Neuronal stem cell (in vitro differentiated cells): Measurements from ENCODE around the gene CFAP54.

Experiments used
- DNase-seq: peaks from one replicate; pipeline ENCODE4 v3.0.0-alpha.2; 2013; ENCODE audit warnings: low spot score
- H2AFZ ChIP-seq: one replicate; pipeline ENCODE4 v1.6.1; 2013; ENCODE audit warnings: mild to moderate bottlenecking, low read length, inconsistent platforms
- H2AK5ac ChIP-seq: 2 replicates; pipeline ENCODE4 v1.6.1; 2013; ENCODE audit warnings: low read depth, mild to moderate bottlenecking, inconsistent platforms, low read length, moderate library complexity, mixed read lengths
- H2BK120ac ChIP-seq: 2 replicates; pipeline ENCODE4 v1.6.1; 2013; ENCODE audit warnings: low read depth, mild to moderate bottlenecking, inconsistent platforms, low read length, moderate library complexity, mixed read lengths
- H2BK12ac ChIP-seq: one replicate; pipeline ENCODE4 v1.6.1; 2013; ENCODE audit warnings: low read length, inconsistent platforms
- H2BK15ac ChIP-seq: 2 replicates; pipeline ENCODE4 v1.6.1; 2013; ENCODE audit warnings: mild to moderate bottlenecking, low read length, inconsistent platforms, mixed read lengths
- H2BK5ac ChIP-seq: one replicate; pipeline ENCODE4 v1.6.1; 2013; ENCODE audit warnings: inconsistent platforms, mild to moderate bottlenecking, low read length, moderate library complexity
- H3K14ac ChIP-seq: one replicate; pipeline ENCODE4 v1.6.1; 2013; ENCODE audit warnings: low read length, inconsistent platforms
- H3K18ac ChIP-seq: 2 replicates; pipeline ENCODE4 v1.6.1; 2013; ENCODE audit warnings: low read length, inconsistent platforms
- H3K23ac ChIP-seq: 2 replicates; pipeline ENCODE4 v1.6.1; 2013; ENCODE audit warnings: low read depth, mild to moderate bottlenecking, mixed read lengths, low read length, inconsistent platforms; ENCODE audit not compliant: poor library complexity
- H3K27ac ChIP-seq: replicated peaks from 3 replicates; pipeline ENCODE4 v1.5.1; 2013; ENCODE audit warnings: low read length, inconsistent platforms
- H3K27me3 ChIP-seq, 3 experiments: 2 replicates each; pipeline ENCODE4 v1.6.1; 2013; ENCODE audit warnings: low read length in 3 of 3, mild to moderate bottlenecking in 2 of 3, inconsistent platforms in 1 of 3, low read depth in 1 of 3, mixed read lengths in 1 of 3, moderate library complexity in 1 of 3; ENCODE audit not compliant: control insufficient read depth in 3 of 3, insufficient read depth in 3 of 3
- H3K36me3 ChIP-seq, 2 donors: replicated peaks in 1 of 2; 2 replicates each; pipeline ENCODE4 v1.6.1; 2013; ENCODE audit warnings: low read length in 2 of 2; ENCODE audit not compliant: control insufficient read depth in 2 of 2, insufficient read depth in 2 of 2
- H3K4ac ChIP-seq: 2 replicates; pipeline ENCODE4 v1.6.1; 2013; ENCODE audit warnings: inconsistent platforms, mild to moderate bottlenecking, low read length, moderate library complexity
- H3K4me1 ChIP-seq, 2 donors: 1 replicate in 1 of 2; 2 replicates in 1 of 2; pipeline ENCODE4 v1.6.1; 2013; ENCODE audit warnings: low read length in 2 of 2, low read depth in 1 of 2; ENCODE audit not compliant: control insufficient read depth in 2 of 2, insufficient read depth in 1 of 2
- H3K4me2 ChIP-seq: one replicate; pipeline ENCODE4 v1.6.1; 2013; ENCODE audit warnings: mild to moderate bottlenecking, low read length, inconsistent platforms; ENCODE audit not compliant: insufficient read depth, poor library complexity, severe bottlenecking
- H3K4me3 ChIP-seq, 2 donors: 2 replicates each; pipeline ENCODE4 v1.5.1; 2013; ENCODE audit warnings: low read length in 2 of 2, mild to moderate bottlenecking in 2 of 2, inconsistent platforms in 1 of 2, moderate library complexity in 1 of 2
- H3K79me1 ChIP-seq: one replicate; pipeline ENCODE4 v1.6.1; 2013; ENCODE audit warnings: low read depth, mild to moderate bottlenecking, inconsistent platforms, low read length, moderate library complexity
- H3K9ac ChIP-seq: one replicate; pipeline ENCODE4 v1.6.1; 2013; ENCODE audit warnings: mild to moderate bottlenecking, low read depth, low read length, inconsistent platforms; ENCODE audit not compliant: poor library complexity
- H3K9me3 ChIP-seq, 2 donors: replicated peaks in 1 of 2; 2 replicates each; pipeline versions ENCODE3 to v1.6.1; 2013; ENCODE audit warnings: low read length in 2 of 2, mild to moderate bottlenecking in 2 of 2, inconsistent platforms in 1 of 2, low read depth in 1 of 2, mixed read lengths in 1 of 2, moderate library complexity in 1 of 2; ENCODE audit not compliant: control insufficient read depth in 2 of 2, insufficient read depth in 1 of 2
- H4K8ac ChIP-seq: one replicate; pipeline ENCODE4 v1.6.1; 2013; ENCODE audit warnings: low read depth, mild to moderate bottlenecking, inconsistent platforms, low read length, moderate library complexity
- H4K91ac ChIP-seq: one replicate; pipeline ENCODE4 v1.6.1; 2013; ENCODE audit warnings: low read length, low read depth, mild to moderate bottlenecking, inconsistent platforms; ENCODE audit not compliant: poor library complexity
- WGBS, 2 donors: extraction: QIAGEN DNeasy Blood & Tissue Kit; methylation state at CpG; one replicate each; pipeline ENCODE4 v1.1.7; 2013; ENCODE audit warnings: missing lambda C conversion rate in 2 of 2, mixed read lengths in 1 of 2; ENCODE audit not compliant: insufficient read length in 2 of 2, insufficient replicate concordance in 1 of 2; ENCODE audit errors: extremely low coverage in 2 of 2; 5-methylcytosine and 5-hydroxymethylcytosine counted together

The CFAP54 gene

GRCh38 chr12:96501908-96502307, 12.5 kb downstream of the CFAP54 start:
- Histone ChIP-seq H4K8ac (no peak overlapping the region), H3K4me3 (no peak overlapping the region), H3K23ac (no peak overlapping the region), H3K27ac (no peak overlapping the region), H2AFZ (no peak overlapping the region), H3K4me2 (no peak overlapping the region), H3K27me3 (no peaks in the 10 kb centered on the region), H2BK15ac (no peak overlapping the region), H2AK5ac (no peak overlapping the region), H3K9ac (no peak overlapping the region), H3K79me1 (no peaks in the 10 kb centered on the region), H3K18ac (no peak overlapping the region), H3K36me3 (no peaks in the 10 kb centered on the region), H3K4ac (no peak overlapping the region), H2BK12ac (no peak overlapping the region), H3K14ac (no peak overlapping the region), H4K91ac (no peak overlapping the region), H3K9me3 (no peaks in the 10 kb centered on the region), H2BK120ac (no peak overlapping the region), H2BK5ac (no peak overlapping the region), H3K4me1 (peaks cover 0 to 2% of the 10 kb centered on the region in 2 donors)
- no peak for DNase-seq

GRCh38 chr12:96502477-96502876, 13.1 kb downstream of the CFAP54 start:
- Histone ChIP-seq H3K27ac (no peak overlapping the region), H3K9ac (no peak overlapping the region), H3K23ac (no peak overlapping the region), H3K9me3 (no peaks in the 10 kb centered on the region), H2AK5ac (no peak overlapping the region), H2AFZ (no peak overlapping the region), H3K4ac (no peak overlapping the region), H3K14ac (no peak overlapping the region), H4K91ac (no peak overlapping the region), H3K4me3 (no peak overlapping the region), H3K79me1 (no peaks in the 10 kb centered on the region), H3K4me1 (peaks cover 0 to 2% of the 10 kb centered on the region in 2 donors), H2BK5ac (no peak overlapping the region), H4K8ac (no peak overlapping the region), H3K4me2 (no peak overlapping the region), H2BK15ac (no peak overlapping the region), H3K36me3 (no peaks in the 10 kb centered on the region), H2BK120ac (no peak overlapping the region), H3K27me3 (no peaks in the 10 kb centered on the region), H2BK12ac (no peak overlapping the region), H3K18ac (no peak overlapping the region)
- DNase-seq: no peak

- Histone ChIP-seq H3K18ac (no peak overlapping the region), H3K4me2 (no peak overlapping the region), H3K9me3 (no peaks in the 10 kb centered on the region), H3K9ac (no peak overlapping the region), H2BK15ac (no peak overlapping the region), H3K36me3 (no peaks in the 10 kb centered on the region), H2BK5ac (no peak overlapping the region), H2AK5ac (no peak overlapping the region), H2BK120ac (no peak overlapping the region), H4K91ac (no peak overlapping the region), H3K79me1 (no peaks in the 10 kb centered on the region), H2AFZ (no peak overlapping the region), H3K4me1 (peaks cover 0 to 2% of the 10 kb centered on the region in 2 donors), H4K8ac (no peak overlapping the region), H3K4ac (no peak overlapping the region), H2BK12ac (no peak overlapping the region), H3K27ac (no peak overlapping the region), H3K27me3 (no peaks in the 10 kb centered on the region), H3K23ac (no peak overlapping the region), H3K4me3 (no peak overlapping the region), H3K14ac (no peak overlapping the region)
- no peak for DNase-seq
- no CpG with 5 or more reads among the region's 6 CpGs for WGBS, 2 donors
Measured at GRCh38 chr12:96502949-96503532, 13.7 kb downstream of the CFAP54 start.

GRCh38 chr12:96503976-96504375, 14.6 kb downstream of the CFAP54 start:
- Histone ChIP-seq H2AFZ (no peak overlapping the region), H2BK120ac (no peak overlapping the region), H2AK5ac (no peak overlapping the region), H3K4ac (no peak overlapping the region), H3K18ac (no peak overlapping the region), H3K9ac (no peak overlapping the region), H4K8ac (no peak overlapping the region), H2BK5ac (no peak overlapping the region), H2BK12ac (no peak overlapping the region), H3K36me3 (no peaks in the 10 kb centered on the region), H3K27me3 (no peaks in the 10 kb centered on the region), H3K4me2 (no peak overlapping the region), H3K14ac (no peak overlapping the region), H3K79me1 (no peaks in the 10 kb centered on the region), H2BK15ac (no peak overlapping the region), H4K91ac (no peak overlapping the region), H3K9me3 (no peaks in the 10 kb centered on the region), H3K4me1 (peaks cover 0 to 2% of the 10 kb centered on the region in 2 donors), H3K23ac (no peak overlapping the region), H3K27ac (no peak overlapping the region), H3K4me3 (no peak overlapping the region)
- no peak for DNase-seq
